ENCODE results near the gene CXorf49B.
"Not testable (repeated sequence)": the region's sequence is repeated elsewhere in the genome, so short reads cannot be mapped to it uniquely, and the experiment has no call there.

Gene CXorf49B

DNA sequence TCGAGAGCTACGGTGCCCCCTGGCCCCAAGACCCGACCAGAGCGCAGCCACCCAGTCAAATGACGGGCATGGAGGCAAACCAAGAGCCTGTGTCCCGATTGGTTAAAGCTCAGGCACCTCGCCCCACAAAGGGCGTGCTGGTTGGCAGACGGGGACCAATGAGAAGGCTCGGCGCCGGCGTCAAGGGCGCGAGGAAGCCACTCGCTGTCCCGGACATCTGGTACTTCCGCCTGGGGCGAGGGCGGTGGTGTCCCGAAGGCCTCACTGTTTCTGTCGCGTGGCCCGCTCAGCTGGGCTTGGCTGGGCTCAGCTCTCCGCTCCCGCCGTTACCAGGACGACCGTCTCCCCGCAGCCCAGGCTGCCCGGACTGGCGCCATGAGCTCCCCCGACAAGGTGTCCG lies at the start of gene CXorf49B:
Gene CXorf49B, plus strand, starts transcription at position 301 of the 400 bp plus-strand sequence. Its CDS starts 75 bp downstream, at position 376.
- not testable (repeated sequence) for H3K4me3 ChIP-seq (ENCODE audit: low read depth, low read length); DNase-seq (ENCODE audit: low read depth)

GRCh38 chrX:71714064-71714463 lies 49.1 kb upstream of the CXorf49B start:
- not testable (repeated sequence) for DNase-seq (ENCODE audit: low read depth)

DNA sequence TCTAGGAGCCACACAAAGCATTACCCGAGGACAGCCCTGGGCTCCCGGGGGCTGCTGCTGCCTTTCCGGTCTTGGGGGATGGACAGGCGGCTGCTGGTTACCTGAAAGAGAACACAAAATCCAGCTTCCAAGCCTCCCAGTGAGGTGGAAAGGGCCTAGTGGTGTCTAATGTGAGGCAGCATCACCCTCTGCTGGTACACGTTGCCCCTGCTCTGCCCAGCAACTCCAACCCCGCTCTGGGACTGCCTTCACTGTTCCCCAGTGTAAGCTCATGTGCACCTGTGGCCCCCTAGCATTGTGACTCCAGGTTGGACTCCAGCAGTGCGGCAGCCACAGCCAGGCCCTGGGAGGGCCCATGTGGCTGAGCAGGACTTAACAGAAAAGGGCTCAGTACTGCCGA lies 47.6 kb upstream of the CXorf49B start:
- not testable (repeated sequence) for DNase-seq (ENCODE audit: low read depth)

More at GRCh38 chrX:71714064-71714463, 49.1 kb upstream of the CXorf49B start:
- not testable (repeated sequence) for H3K4me3 ChIP-seq (ENCODE audit: low read depth, low read length)

GRCh38 chrX:71716323-71716722 lies 46.8 kb upstream of the CXorf49B start:
- not testable (repeated sequence) for H3K4me3 ChIP-seq (ENCODE audit: low read depth, low read length); DNase-seq (ENCODE audit: low read depth)

More for the DNA sequence above, 47.6 kb upstream of the CXorf49B start:
- not testable (repeated sequence) for H3K4me3 ChIP-seq (ENCODE audit: low read depth, low read length)

- not testable (repeated sequence) for DNase-seq (ENCODE audit: low read depth); H3K4me3 ChIP-seq (ENCODE audit: low read depth, low read length)
Observed at GRCh38 chrX:71718185-71718584, 45.0 kb upstream of the CXorf49B start, which contains the start of gene CXorf49. Gene CXorf49 (minus strand): TSS chrX:71718285. CDS start chrX:71718151, 134 bp downstream.

GRCh38 chrX:71719195-71719594 lies 44.0 kb upstream of the CXorf49B start:
- H3K4me3 ChIP-seq (ENCODE audit: low read depth, low read length); DNase-seq (ENCODE audit: low read depth): not testable (repeated sequence)

- not testable (repeated sequence) for H3K4me3 ChIP-seq (ENCODE audit: low read depth, low read length); DNase-seq (ENCODE audit: low read depth)
Observed at GRCh38 chrX:71720289-71720886, 42.8 kb upstream of the CXorf49B start.

GRCh38 chrX:71760688-71761281 lies 2.4 kb upstream of the CXorf49B start:
- H3K4me3 ChIP-seq (ENCODE audit: low read depth, low read length); DNase-seq (ENCODE audit: low read depth): not testable (repeated sequence)

DNA sequence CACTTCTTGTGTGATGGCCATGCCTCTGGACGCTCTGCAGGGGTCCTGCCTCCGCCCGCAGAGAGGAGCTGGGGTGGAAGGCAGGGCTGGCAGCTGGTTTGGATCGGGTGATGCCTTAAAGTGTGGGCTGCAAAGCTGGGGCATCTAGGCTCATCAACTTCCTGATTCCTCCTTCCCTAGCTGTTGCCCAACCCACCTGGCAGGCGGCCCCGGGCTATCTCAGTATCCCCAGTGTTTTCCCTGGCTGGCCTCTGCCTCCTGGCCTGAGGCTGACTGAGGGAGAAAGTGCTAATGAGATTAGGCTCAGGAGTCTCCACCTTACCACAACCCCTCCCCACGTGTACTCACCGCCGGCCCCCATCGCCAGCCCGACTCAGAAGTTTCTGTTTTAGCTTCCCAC lies 1.7 kb downstream of the CXorf49B start:
- not testable (repeated sequence) for DNase-seq (ENCODE audit: low read depth); H3K4me3 ChIP-seq (ENCODE audit: low read depth, low read length)

DNA sequence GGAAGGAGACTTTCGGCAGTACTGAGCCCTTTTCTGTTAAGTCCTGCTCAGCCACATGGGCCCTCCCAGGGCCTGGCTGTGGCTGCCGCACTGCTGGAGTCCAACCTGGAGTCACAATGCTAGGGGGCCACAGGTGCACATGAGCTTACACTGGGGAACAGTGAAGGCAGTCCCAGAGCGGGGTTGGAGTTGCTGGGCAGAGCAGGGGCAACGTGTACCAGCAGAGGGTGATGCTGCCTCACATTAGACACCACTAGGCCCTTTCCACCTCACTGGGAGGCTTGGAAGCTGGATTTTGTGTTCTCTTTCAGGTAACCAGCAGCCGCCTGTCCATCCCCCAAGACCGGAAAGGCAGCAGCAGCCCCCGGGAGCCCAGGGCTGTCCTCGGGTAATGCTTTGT lies 2.5 kb downstream of the CXorf49B start:
- not testable (repeated sequence) for H3K4me3 ChIP-seq (ENCODE audit: low read depth, low read length); DNase-seq (ENCODE audit: low read depth)

DNA sequence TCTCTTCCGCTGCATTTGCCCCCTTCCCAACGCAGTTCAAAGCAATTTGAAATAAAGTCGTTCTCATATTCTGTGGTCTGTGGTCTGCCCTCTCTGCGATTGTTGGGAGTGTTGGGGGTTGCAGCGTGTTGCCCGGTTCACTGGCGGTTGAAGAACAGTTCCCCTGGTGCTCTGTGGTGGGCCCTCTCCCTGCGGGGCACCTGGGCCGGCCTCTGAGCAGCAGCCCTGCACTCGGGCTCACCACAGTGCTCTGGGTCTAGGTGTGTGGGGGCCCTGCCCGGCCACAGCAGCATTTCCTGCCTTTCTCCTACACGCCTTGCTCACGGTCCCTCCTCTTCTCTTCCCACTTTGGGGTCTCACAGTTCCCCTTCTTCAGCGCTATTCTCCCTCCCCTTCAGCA lies 4.0 kb downstream of the CXorf49B start:
- H3K4me3 ChIP-seq (ENCODE audit: low read depth, low read length); DNase-seq (ENCODE audit: low read depth): not testable (repeated sequence)

DNA sequence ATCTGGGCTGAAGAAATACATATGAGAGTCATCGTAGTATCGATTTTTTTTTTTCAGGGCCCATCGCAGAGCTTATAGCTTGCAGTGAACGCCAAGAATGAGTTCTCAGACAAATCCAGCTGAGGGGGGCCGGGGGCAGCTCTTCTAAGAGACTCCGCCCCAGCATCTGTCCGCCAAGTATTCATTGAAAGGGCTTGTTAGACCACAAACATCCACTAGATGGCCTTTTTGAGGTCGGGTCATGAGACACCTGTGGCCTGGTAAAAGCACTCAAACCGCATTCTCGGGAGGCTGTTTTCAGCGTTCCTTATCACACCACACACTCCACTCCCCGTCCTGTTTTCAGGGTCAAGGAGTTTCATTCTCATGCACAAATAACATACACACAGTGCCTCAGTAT lies 15.2 kb downstream of the CXorf49B start:
- DNase-seq (ENCODE audit: low read depth); H3K4me3 ChIP-seq (ENCODE audit: low read depth, low read length): not testable (repeated sequence)

GRCh38 chrX:71782225-71782949 lies 19.2 kb downstream of the CXorf49B start:
- H3K4me3 ChIP-seq (ENCODE audit: low read depth, low read length); DNase-seq (ENCODE audit: low read depth): not testable (repeated sequence)

DNA sequence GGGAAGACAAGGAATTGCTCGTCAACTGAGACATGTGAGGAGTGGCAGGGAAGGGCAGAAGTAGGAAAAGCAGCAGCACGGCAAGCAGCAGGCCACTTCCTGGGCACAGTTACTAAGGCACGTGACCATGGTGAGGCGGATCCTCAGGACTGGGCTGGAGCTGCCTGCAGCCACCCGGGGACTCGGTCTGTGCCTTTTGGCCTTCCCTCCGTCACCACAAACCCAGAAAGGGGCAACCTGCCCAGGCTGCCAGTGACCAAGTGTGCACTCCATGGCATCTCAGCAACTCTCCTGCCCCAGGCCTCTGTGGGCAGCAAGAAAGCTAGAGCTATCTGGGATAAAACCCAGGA lies 19.8 kb downstream of the CXorf49B start:
- DNase-seq (ENCODE audit: low read depth); H3K4me3 ChIP-seq (ENCODE audit: low read depth, low read length): not testable (repeated sequence)

DNA sequence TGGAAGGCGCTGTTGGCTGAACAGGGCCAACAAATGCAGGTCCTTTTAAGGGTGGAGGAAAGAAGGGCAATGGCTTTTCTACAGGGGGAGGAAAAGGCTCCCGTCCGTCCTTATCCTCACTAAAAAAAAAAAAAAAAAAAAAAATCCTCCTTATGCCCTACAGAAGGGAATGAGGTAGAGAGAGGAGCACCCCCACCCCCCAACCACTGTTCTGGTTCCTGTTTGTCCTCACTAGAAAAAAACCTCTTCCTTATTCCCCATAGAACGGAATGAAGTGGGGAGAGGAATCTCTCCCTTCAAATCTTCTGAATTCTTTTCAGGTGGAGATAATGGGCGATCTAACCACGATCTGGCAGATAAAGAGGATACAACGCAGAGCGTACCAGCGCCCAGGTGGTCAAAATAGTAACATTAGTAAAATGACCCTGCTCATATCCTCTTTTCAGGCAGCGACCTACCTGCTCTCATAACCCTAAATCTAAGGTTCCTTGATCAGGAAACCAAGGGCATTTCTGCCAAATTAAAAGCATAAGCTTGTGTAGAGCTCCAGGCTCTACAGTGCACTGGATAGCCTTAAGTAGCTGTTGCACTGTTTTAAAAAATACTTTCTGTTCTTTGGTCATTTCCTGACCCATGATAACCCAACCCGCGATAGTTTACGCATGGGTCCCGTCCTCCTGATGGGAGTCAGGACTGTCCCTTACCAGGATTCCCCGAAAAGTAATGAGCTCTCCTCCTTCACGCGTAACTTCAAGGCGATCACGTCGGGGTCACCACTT lies 20.6 kb downstream of the CXorf49B start:
- DNase-seq (ENCODE audit: low read depth); H3K4me3 ChIP-seq (ENCODE audit: low read depth, low read length): not testable (repeated sequence)

DNA sequence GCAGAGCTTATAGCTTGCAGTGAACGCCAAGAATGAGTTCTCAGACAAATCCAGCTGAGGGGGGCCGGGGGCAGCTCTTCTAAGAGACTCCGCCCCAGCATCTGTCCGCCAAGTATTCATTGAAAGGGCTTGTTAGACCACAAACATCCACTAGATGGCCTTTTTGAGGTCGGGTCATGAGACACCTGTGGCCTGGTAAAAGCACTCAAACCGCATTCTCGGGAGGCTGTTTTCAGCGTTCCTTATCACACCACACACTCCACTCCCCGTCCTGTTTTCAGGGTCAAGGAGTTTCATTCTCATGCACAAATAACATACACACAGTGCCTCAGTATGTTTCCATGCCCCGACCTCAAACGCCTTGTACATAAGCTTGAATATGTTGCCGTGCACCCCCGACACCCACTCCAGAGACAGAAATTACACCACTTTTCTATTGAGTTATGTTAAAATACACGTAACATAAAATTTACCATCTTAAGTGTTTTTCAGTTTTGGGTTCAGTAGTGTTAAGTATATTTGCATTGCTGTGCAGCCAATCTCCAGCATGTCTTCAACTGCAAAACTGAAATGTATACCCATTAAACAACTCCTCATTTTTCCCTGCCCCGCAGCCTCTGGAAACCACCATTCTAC lies 21.3 kb downstream of the CXorf49B start:
- H3K4me3 ChIP-seq (ENCODE audit: low read depth, low read length); DNase-seq (ENCODE audit: low read depth): not testable (repeated sequence)

DNA sequence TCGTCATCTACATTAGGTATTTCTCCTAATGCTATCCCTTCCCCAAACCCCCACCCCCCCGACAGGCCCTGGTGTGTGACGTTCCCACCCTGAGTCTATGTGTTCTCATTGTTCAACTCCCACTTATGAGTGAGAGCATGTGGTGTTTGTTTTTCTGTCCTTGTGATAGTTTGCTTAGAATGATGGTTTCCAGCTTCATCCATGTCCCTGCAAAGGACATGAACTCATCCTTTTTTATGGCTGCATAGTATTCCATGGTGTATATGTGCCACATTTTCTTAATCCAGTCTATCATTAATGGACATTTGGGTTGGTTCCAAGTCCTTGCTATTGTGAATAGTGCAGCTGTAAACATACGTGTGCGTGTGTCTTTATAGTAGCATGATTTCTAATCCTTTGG lies 43.3 kb downstream of the CXorf49B start:
- not testable (repeated sequence) for H3K4me3 ChIP-seq (ENCODE audit: low read depth, low read length); DNase-seq (ENCODE audit: low read depth)

Data from LNCaP clone FGC (cell line).